Peyer's patch (tissue), 4 donors: ENCODE data around the gene ASGR1. TPM values are rescaled to one million over a fixed set of nuclear protein-coding genes. Genes with fewer than 3 reads are reported as not detected.

Source experiments
- DNase-seq, 3 donors: peaks; one replicate each; pipeline ENCODE4 v3.0.0-alpha.2; 2017 to 2019
- H3K27ac ChIP-seq, 4 donors: fragments of 200-600 bp; sonication (generic); one replicate each; pipeline ENCODE4 v1.5.1; 2016 to 2019
- H3K27me3 ChIP-seq, 2 donors: fragments of 200-600 bp; sonication (generic); one replicate each; pipeline ENCODE4 v1.5.1; 2019
- H3K36me3 ChIP-seq, 3 donors: fragments of 200-600 bp; sonication (generic); one replicate each; pipeline ENCODE4 v1.5.1; 2016 to 2019
- H3K4me1 ChIP-seq, 4 donors: fragments of 200-600 bp; sonication (generic); one replicate each; pipeline ENCODE4 v1.5.1; 2016 to 2019
- H3K4me3 ChIP-seq, 4 donors: fragments of 200-600 bp; sonication (generic); 1 replicate in 3 of 4; 2 replicates in 1 of 4; pipeline ENCODE4 v1.5.1; 2016 to 2019; ENCODE audit warnings: mild to moderate bottlenecking in 1 of 4
- H3K9me3 ChIP-seq, 4 donors: fragments of 200-600 bp; sonication (generic); one replicate each; pipeline ENCODE4 v1.5.1; 2016 to 2019; ENCODE audit warnings: mild to moderate bottlenecking in 1 of 4
- CTCF ChIP-seq, 6 experiments: fragments of 450-650 bp in 4 of 6; fragments of 200-600 bp in 2 of 6; sonication (generic) in 1 of 6; IDR thresholded peaks; one replicate each; pipeline ENCODE4 v1.5.1; 2017 to 2019; ENCODE audit warnings: antibody characterized with exemption in 6 of 6, mild to moderate bottlenecking in 3 of 6, moderate library complexity in 1 of 6
- POLR2A ChIP-seq, 2 donors: fragments of 450-650 bp; IDR thresholded peaks; one replicate each; pipeline ENCODE4 v1.5.1; 2017; ENCODE audit warnings: antibody characterized with exemption in 2 of 2, mild to moderate bottlenecking in 2 of 2, moderate library complexity in 2 of 2
- total RNA-seq, 4 donors: library from RNA; depleted of rRNA; stranded (reverse); fragments of >200 nt; gene quantifications; one replicate each; pipeline ENCODE4 v1.1.0, GENCODE V29; 2016

ASGR1 gene
- total RNA-seq, 4 donors from 2014 or later = 0.88 to 2.5 (median 0.94) TPM; not detected in 1

GRCh38 chr17:7136266-7136877, 42.8 kb downstream of the ASGR1 start:
- TF ChIP-seq POLR2A (IDR thresholded peaks at IDR 0.05) (no peak), CTCF (IDR thresholded peaks at IDR 0.05) (peak; percentile 82 to 93 (median 88))
- Histone ChIP-seq H3K36me3 (no peaks in the 10 kb centered on the region), H3K4me3 (no peak overlapping the region), H3K4me1 (peaks cover 0 to 5% (median 3%) of the 10 kb centered on the region in 4 donors), H3K9me3 (no peaks in the 10 kb centered on the region), H3K27me3 (no peaks in the 10 kb centered on the region), H3K27ac (no peak overlapping the region)
- peak; percentile 79 to 93 (median 90) for DNase-seq

GRCh38 chr17:7133916-7134315, 45.3 kb downstream of the ASGR1 start:
- Histone ChIP-seq H3K4me1 (peaks cover 0 to 5% (median 2%) of the 10 kb centered on the region in 4 donors), H3K9me3 (no peaks in the 10 kb centered on the region), H3K27me3 (no peaks in the 10 kb centered on the region), H3K27ac (no peak overlapping the region), H3K36me3 (no peaks in the 10 kb centered on the region), H3K4me3 (no peak overlapping the region)
- DNase-seq = no peak
- TF ChIP-seq POLR2A (IDR thresholded peaks at IDR 0.05) (no peak), CTCF (IDR thresholded peaks at IDR 0.05) (no peak)

GRCh38 chr17:7133424-7133823, 45.7 kb downstream of the ASGR1 start:
- H3K9me3 ChIP-seq = no peaks in the 10 kb centered on the region
- peaks cover 0 to 5% (median 2%) of the 10 kb centered on the region in 4 donors for H3K4me1 ChIP-seq
- no peaks in the 10 kb centered on the region for H3K36me3 ChIP-seq
- TF ChIP-seq CTCF (IDR thresholded peaks at IDR 0.05) (peak in 3 of 6 experiments; percentile 13 to 25 (median 24)), POLR2A (IDR thresholded peaks at IDR 0.05) (no peak)
- H3K27ac ChIP-seq = no peak overlapping the region
- no peaks in the 10 kb centered on the region for H3K27me3 ChIP-seq
- peak; percentile 39 to 61 (median 49) for DNase-seq
- H3K4me3 ChIP-seq = no peak overlapping the region

DNA sequence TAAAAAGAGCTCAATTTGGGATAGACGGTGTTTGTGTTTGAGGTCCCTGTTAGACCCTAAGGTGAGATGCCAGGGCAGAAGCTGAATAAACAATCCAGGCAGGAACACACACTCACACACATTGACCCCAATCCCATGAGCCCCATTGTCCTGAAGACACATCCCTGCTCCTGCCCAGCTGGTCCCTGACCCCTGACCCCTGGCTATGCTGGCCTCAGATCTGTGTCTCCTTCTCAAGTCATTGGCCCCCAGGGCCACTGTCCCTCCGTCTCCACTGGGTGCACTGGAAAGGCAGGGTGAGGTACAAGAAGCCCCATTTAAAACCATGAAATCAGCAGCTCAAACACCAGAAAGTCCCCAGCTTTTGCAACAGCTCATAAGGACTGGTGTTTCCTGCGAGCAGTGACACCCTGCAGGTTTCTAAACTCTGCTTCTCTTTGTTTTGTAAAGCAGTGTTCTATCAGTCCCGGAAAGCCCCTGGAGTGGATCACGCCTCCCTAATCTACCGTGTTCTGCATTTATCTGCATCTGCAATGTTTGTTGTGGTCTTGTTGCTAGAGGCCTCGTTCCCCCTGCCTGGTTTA, 46.6 kb downstream of the ASGR1 start:
- H3K9me3 ChIP-seq = no peaks in the 10 kb centered on the region
- peak overlapping the region in 3 of 4 donors; percentile 34 to 63 (median 57) for H3K27ac ChIP-seq
- no peak for TF ChIP-seq POLR2A (IDR thresholded peaks at IDR 0.05)
- TF ChIP-seq CTCF (IDR thresholded peaks at IDR 0.05) = no peak
- DNase-seq = peak in 2 of 3 donors; percentile 39 to 49
- no peaks in the 10 kb centered on the region for H3K27me3 ChIP-seq
- H3K4me1 ChIP-seq = peaks cover 0 to 5% (median 2%) of the 10 kb centered on the region in 4 donors
- peak overlapping the region in 1 of 4 donors; percentile 0 for H3K4me3 ChIP-seq
- no peaks in the 10 kb centered on the region for H3K36me3 ChIP-seq

DNA sequence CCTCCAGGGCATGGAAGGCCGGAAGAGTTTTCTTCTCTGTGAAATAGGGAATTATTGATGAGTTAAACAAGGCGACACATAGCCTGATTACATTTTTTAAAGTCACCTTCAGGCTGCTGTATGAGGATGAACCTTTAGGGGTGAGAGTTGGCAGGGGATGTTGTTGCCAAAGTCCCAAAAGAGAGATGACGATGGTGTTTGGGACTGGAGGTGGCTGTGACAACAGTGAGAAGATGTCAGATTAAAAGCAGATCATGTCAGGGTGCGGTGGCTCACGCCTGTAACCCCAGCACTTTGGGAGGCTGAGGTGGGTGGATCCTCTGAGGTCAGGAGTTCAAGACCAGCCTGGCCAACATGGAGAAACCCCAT, 47.8 kb downstream of the ASGR1 start:
- no peaks in the 10 kb centered on the region for H3K36me3 ChIP-seq
- H3K4me3 ChIP-seq = no peak overlapping the region
- H3K4me1 ChIP-seq = peaks cover 0 to 5% (median 2%) of the 10 kb centered on the region in 4 donors
- TF ChIP-seq CTCF (IDR thresholded peaks at IDR 0.05) = no peak
- TF ChIP-seq POLR2A (IDR thresholded peaks at IDR 0.05) = no peak
- DNase-seq = no peak
- no peaks in the 10 kb centered on the region for H3K27me3 ChIP-seq
- peak overlapping the region in 3 of 4 donors; percentile 11 to 31 (median 19) for H3K27ac ChIP-seq
- no peaks in the 10 kb centered on the region for H3K9me3 ChIP-seq
